ENCODE measurements around the gene HCRT. TPM values are rescaled to one million over a fixed set of nuclear protein-coding genes. Genes with fewer than 3 reads are reported as not detected.

The HCRT gene
- polyA plus RNA-seq, 1 of the 3 experiments (the other 2 are of a cell fraction) = not detected

GRCh38 chr17:42202696-42203095 is 17.4 kb upstream of the HCRT start:
- H3K36me3 ChIP-seq (replicated peaks in 1 of 2; ENCODE audit: control insufficient read depth in 1 of 2, insufficient read depth in 2 of 2, low read length in 1 of 2) = peaks cover 10 to 19% of the 10 kb centered on the region in 2 experiments
- 91% methylated on average over 5 of the region's 5 CpGs for WGBS (ENCODE audit: low lambda C conversion rate)
- no peaks in the 10 kb centered on the region for H4K20me1 ChIP-seq (ENCODE audit: insufficient read depth)
- H3K9ac ChIP-seq = no peak overlapping the region
- H3K9me3 ChIP-seq = no peaks in the 10 kb centered on the region
- POLR2A ChIA-PET = no interaction called here
- H3K27me3 ChIP-seq (ENCODE audit: insufficient read depth) = no peaks in the 10 kb centered on the region
- no peaks in the 10 kb centered on the region for H3F3A ChIP-seq (replicated peaks; ENCODE audit: insufficient read depth)
- H3K4me1 ChIP-seq (ENCODE audit: control insufficient read depth in 1 of 2, insufficient read depth in 2 of 2, low read depth in 1 of 2, low read length in 1 of 2) = peaks cover 0 to 12% of the 10 kb centered on the region in 2 experiments; a peak in 1 of 4 replicates
- TF ChIP-seq YY1 (IDR thresholded peaks at IDR 0.05; ENCODE audit: low read depth) = no peak
- TF ChIP-seq, protein P1, sequence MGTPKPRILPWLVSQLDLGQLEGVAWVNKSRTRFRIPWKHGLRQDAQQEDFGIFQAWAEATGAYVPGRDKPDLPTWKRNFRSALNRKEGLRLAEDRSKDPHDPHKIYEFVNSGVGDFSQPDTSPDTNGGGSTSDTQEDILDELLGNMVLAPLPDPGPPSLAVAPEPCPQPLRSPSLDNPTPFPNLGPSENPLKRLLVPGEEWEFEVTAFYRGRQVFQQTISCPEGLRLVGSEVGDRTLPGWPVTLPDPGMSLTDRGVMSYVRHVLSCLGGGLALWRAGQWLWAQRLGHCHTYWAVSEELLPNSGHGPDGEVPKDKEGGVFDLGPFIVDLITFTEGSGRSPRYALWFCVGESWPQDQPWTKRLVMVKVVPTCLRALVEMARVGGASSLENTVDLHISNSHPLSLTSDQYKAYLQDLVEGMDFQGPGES (IDR thresholded peaks at IDR 0.05; ENCODE audit: low read depth, low read length) = no peak
- TF ChIP-seq RXRA (IDR thresholded peaks at IDR 0.05; ENCODE audit: borderline replicate concordance, low read depth) = no peak
- TF ChIP-seq FOXM1 (IDR thresholded peaks at IDR 0.05; ENCODE audit: low read depth) = no peak
- TF ChIP-seq SIN3A (IDR thresholded peaks at IDR 0.05; ENCODE audit: borderline replicate concordance, low read depth, low read length) = no peak
- TF ChIP-seq EZH2phosphoT487 (IDR thresholded peaks at IDR 0.05; ENCODE audit: borderline replicate concordance, low read depth) = no peak
- TF ChIP-seq EP300 (IDR thresholded peaks at IDR 0.05; ENCODE audit: borderline replicate concordance in 1 of 2, low read depth in 1 of 2, low read length in 1 of 2) = no peak
- no peak for TF ChIP-seq GABPA (IDR thresholded peaks at IDR 0.05; ENCODE audit: low read depth)
- no peak for TF ChIP-seq MEF2A (IDR thresholded peaks at IDR 0.05; ENCODE audit: borderline replicate concordance, low read depth)
- no peak for TF ChIP-seq SMC3 (IDR thresholded peaks at IDR 0.05; ENCODE audit: low read depth, low read length)
- TF ChIP-seq, protein P2, sequence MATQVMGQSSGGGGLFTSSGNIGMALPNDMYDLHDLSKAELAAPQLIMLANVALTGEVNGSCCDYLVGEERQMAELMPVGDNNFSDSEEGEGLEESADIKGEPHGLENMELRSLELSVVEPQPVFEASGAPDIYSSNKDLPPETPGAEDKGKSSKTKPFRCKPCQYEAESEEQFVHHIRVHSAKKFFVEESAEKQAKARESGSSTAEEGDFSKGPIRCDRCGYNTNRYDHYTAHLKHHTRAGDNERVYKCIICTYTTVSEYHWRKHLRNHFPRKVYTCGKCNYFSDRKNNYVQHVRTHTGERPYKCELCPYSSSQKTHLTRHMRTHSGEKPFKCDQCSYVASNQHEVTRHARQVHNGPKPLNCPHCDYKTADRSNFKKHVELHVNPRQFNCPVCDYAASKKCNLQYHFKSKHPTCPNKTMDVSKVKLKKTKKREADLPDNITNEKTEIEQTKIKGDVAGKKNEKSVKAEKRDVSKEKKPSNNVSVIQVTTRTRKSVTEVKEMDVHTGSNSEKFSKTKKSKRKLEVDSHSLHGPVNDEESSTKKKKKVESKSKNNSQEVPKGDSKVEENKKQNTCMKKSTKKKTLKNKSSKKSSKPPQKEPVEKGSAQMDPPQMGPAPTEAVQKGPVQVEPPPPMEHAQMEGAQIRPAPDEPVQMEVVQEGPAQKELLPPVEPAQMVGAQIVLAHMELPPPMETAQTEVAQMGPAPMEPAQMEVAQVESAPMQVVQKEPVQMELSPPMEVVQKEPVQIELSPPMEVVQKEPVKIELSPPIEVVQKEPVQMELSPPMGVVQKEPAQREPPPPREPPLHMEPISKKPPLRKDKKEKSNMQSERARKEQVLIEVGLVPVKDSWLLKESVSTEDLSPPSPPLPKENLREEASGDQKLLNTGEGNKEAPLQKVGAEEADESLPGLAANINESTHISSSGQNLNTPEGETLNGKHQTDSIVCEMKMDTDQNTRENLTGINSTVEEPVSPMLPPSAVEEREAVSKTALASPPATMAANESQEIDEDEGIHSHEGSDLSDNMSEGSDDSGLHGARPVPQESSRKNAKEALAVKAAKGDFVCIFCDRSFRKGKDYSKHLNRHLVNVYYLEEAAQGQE (IDR thresholded peaks at IDR 0.05; ENCODE audit: low read depth, low read length) = no peak
- no peak for TF ChIP-seq NFIC (IDR thresholded peaks at IDR 0.05; ENCODE audit: borderline replicate concordance)
- TF ChIP-seq, protein P3, sequence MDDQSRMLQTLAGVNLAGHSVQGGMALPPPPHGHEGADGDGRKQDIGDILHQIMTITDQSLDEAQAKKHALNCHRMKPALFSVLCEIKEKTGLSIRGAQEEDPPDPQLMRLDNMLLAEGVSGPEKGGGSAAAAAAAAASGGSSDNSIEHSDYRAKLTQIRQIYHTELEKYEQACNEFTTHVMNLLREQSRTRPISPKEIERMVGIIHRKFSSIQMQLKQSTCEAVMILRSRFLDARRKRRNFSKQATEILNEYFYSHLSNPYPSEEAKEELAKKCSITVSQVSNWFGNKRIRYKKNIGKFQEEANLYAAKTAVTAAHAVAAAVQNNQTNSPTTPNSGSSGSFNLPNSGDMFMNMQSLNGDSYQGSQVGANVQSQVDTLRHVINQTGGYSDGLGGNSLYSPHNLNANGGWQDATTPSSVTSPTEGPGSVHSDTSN (IDR thresholded peaks at IDR 0.05) = no peak
- TF ChIP-seq USF2 (IDR thresholded peaks at IDR 0.05; ENCODE audit: borderline replicate concordance, low read depth, low read length) = no peak
- no peak for TF ChIP-seq ZBTB33 (IDR thresholded peaks at IDR 0.05; ENCODE audit: borderline replicate concordance, low read depth)
- TF ChIP-seq GATA2 (CRISPR knock-in tag; IDR thresholded peaks at IDR 0.05) = no peak
- no peak for TF ChIP-seq MXI1 (IDR thresholded peaks at IDR 0.05; ENCODE audit: low read depth, low read length)
- CTCF ChIA-PET = interaction anchor here (0.8 to 3.8 kb wide), 7 partner anchors 15 to 121 kb away, joined by 3 to 19 read pairs (median 3); partner anchors contain the start of gene KCNH4
- H3K27ac ChIP-seq (ENCODE audit: low read depth in 2 of 2, low read length in 1 of 2) = no peak overlapping the region
- DNase-seq = no peak
- no peak overlapping the region for H3K4me3 ChIP-seq (ENCODE audit: low read depth in 2 of 2, low read length in 1 of 2)
- no peaks in the 10 kb centered on the region for H3K9me2 ChIP-seq
- no peak overlapping the region for H3K4me2 ChIP-seq
- H2AFZ ChIP-seq (ENCODE audit: low read depth) = no peak overlapping the region
- H3K79me2 ChIP-seq (ENCODE audit: insufficient read depth) = no peaks in the 10 kb centered on the region
